CD4-positive, alpha-beta T cell (primary cell): ENCODE data around the gene ARRDC1. TPM values are rescaled to one million over a fixed set of nuclear protein-coding genes. Genes with fewer than 3 reads are reported as not detected.

Experiments
- ATAC-seq: fragments of 200-7000 bp; cut with Tn5 transposase; one replicate; pipeline ENCODE4 v1.10.0; 2022; ENCODE audit warnings: mild to moderate bottlenecking; ENCODE audit not compliant: poor library complexity
- CTCF ChIA-PET: fragments of 350-600 bp; sonication (Branson Sonifier 250); formaldehyde crosslinking; loops from one replicate; lab custom pipeline; 2021; ENCODE audit warnings: antibody characterized with exemption, inconsistent platforms; lab: Charles Lee
- POLR2A ChIA-PET: fragments of 350-600 bp; sonication (Branson Sonifier 250); formaldehyde crosslinking; loops from one replicate; lab custom pipeline; 2021; ENCODE audit warnings: antibody characterized with exemption, inconsistent platforms; lab: Charles Lee
- DNase-seq, 14 experiments: peaks; one replicate each; pipeline ENCODE4 v3.0.0-alpha.2; 2013 to 2020; ENCODE audit warnings: mixed read lengths in 2 of 14
- H3K27ac ChIP-seq, 2 donors: one replicate each; pipeline versions ENCODE4 v1.5.1 to v1.7.0; 2013; ENCODE audit warnings: low read length in 2 of 2, low read depth in 1 of 2, mild to moderate bottlenecking in 1 of 2
- H3K27me3 ChIP-seq, 2 experiments: 1 replicate in 1 of 2; 2 replicates in 1 of 2; pipeline versions ENCODE4 v1.6.1 to v1.7.0; 2013; ENCODE audit warnings: low read length in 2 of 2, control low read depth in 1 of 2, mild to moderate bottlenecking in 1 of 2, moderate library complexity in 1 of 2; ENCODE audit not compliant: insufficient read depth in 2 of 2, control insufficient read depth in 1 of 2
- H3K36me3 ChIP-seq: one replicate; pipeline ENCODE4 v1.6.1; 2013; ENCODE audit warnings: low read length, control low read depth; ENCODE audit not compliant: insufficient read depth
- H3K4me1 ChIP-seq: one replicate; pipeline ENCODE4 v1.6.1; 2013; ENCODE audit warnings: low read length, control low read depth; ENCODE audit not compliant: insufficient read depth
- H3K4me3 ChIP-seq: one replicate; pipeline ENCODE4 v1.5.1; 2013; ENCODE audit warnings: mild to moderate bottlenecking, low read length, moderate library complexity
- H3K9me3 ChIP-seq, 2 experiments: 1 replicate in 1 of 2; 2 replicates in 1 of 2; pipeline versions ENCODE4 v1.6.1 to v1.7.0; 2013; ENCODE audit warnings: low read length in 2 of 2, mild to moderate bottlenecking in 2 of 2, control low read depth in 1 of 2, moderate library complexity in 1 of 2; ENCODE audit not compliant: control insufficient read depth in 1 of 2, insufficient read depth in 1 of 2
- H3K27ac Mint-ChIP-seq: one replicate; pipeline ENCODE4 v1.8.0; 2020; ENCODE audit warnings: mixed read lengths
- H3K27me3 Mint-ChIP-seq: one replicate; pipeline ENCODE4 v1.8.0; 2021; ENCODE audit warnings: mixed read lengths
- H3K36me3 Mint-ChIP-seq: one replicate; pipeline ENCODE4 v1.8.0; 2021; ENCODE audit warnings: low read depth, mixed read lengths
- H3K4me1 Mint-ChIP-seq: one replicate; pipeline ENCODE4 v1.8.0; 2021; ENCODE audit warnings: low read depth, mixed read lengths
- H3K4me3 Mint-ChIP-seq: one replicate; pipeline ENCODE4 v1.8.0; 2020; ENCODE audit warnings: mild to moderate bottlenecking, mixed read lengths
- H3K9me3 Mint-ChIP-seq: one replicate; pipeline ENCODE4 v1.8.0; 2020; ENCODE audit warnings: mixed read lengths
- intact Hi-C, 2 experiments: fragments of 100-400 bp; cut with DNase I in 1 of 2; cut with micrococcal nuclease in 1 of 2; formaldehyde crosslinking; loops; one replicate each; pipeline versions ENCODE4 v1.15.1 to v1.9.0; 2023 to 2025; cut with DNase I, micrococcal nuclease
- total RNA-seq, 174 experiments: library from RNA in 2 of 174; stranded (reverse) in 2 of 174; gene quantifications; one replicate each; pipeline ENCODE4 v1.2.3 and lab custom pipeline; 2021 to 2026
- TF ChIP-seq, protein P1 (sequence below): fragments of 200-600 bp; IDR thresholded peaks from one replicate; pipeline ENCODE4 v1.8.0; 2022; ENCODE audit warnings: antibody characterized with exemption, mild to moderate bottlenecking

The ARRDC1 gene
- total RNA-seq, 2 experiments from 2014 or later = 45.5 to 50.7 TPM

DNA sequence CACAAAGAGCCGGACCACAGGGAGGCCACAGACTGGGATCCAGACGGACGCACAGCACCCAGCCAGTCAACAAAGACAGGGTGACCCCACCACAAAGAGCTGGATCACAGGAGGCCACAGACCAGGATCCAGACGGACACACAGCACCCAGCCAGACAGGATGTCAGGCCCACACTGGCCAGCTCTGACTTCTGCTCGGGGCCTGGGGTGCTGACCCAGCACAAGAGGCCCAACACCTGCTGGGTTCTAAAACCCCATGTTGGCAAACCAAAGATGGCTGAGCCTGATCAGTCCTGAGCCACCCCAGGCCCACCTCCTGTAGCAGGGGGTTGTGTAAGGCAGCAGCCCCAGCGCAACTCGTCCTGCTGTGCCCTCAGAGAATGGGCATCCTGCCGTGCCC lies 21.5 kb upstream of the ARRDC1 start:
- ChIA-PET POLR2A (no interaction called here), CTCF (no interaction called here)
- H3K36me3 Mint-ChIP-seq = peaks cover 39% of the 10 kb centered on the region

DNA sequence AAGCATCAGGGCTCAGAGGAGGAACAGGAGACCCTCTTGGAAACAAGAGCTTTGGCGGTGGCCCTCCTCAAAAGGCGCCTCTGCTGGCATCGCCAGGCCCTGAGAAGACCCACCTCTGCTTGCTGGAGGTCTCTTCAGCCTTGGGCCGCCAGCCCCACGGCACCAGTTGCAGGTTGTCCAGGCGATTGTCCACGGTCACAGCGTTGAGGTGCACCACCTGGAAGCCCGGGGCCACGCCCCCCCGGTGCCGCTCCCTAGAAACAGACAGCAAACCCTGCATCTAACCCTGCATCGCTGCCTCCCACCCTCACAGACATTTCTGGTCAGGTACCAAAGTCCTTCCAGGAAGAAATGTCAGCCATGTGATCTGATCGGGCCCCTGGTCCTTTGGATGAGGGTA lies 18.6 kb upstream of the ARRDC1 start:
- Mint-ChIP-seq H3K4me1 (peaks cover 17% of the 10 kb centered on the region), H3K27ac (no peak overlapping the region), H3K27me3 (no peaks in the 10 kb centered on the region), H3K36me3 (peaks cover 38% of the 10 kb centered on the region), H3K4me3 (no peak overlapping the region), H3K9me3 (no peaks in the 10 kb centered on the region)
- Histone ChIP-seq H3K4me3 (no peak overlapping the region), H3K27me3 (no peaks in the 10 kb centered on the region), H3K27ac (no peak overlapping the region), H3K4me1 (peaks cover 21% of the 10 kb centered on the region), H3K9me3 (no peaks in the 10 kb centered on the region), H3K36me3 (peaks cover 30% of the 10 kb centered on the region)
- POLR2A ChIA-PET = interaction anchor here (1.2 kb wide), 1 partner anchor 35 kb away, joined by 3 read pairs; the partner anchor contains the start of gene MRPL41
- ATAC-seq (no peak), DNase-seq (no peak)
- intact Hi-C loops = no loop called here
- CTCF ChIA-PET = no interaction called here
- TF ChIP-seq, protein P1, sequence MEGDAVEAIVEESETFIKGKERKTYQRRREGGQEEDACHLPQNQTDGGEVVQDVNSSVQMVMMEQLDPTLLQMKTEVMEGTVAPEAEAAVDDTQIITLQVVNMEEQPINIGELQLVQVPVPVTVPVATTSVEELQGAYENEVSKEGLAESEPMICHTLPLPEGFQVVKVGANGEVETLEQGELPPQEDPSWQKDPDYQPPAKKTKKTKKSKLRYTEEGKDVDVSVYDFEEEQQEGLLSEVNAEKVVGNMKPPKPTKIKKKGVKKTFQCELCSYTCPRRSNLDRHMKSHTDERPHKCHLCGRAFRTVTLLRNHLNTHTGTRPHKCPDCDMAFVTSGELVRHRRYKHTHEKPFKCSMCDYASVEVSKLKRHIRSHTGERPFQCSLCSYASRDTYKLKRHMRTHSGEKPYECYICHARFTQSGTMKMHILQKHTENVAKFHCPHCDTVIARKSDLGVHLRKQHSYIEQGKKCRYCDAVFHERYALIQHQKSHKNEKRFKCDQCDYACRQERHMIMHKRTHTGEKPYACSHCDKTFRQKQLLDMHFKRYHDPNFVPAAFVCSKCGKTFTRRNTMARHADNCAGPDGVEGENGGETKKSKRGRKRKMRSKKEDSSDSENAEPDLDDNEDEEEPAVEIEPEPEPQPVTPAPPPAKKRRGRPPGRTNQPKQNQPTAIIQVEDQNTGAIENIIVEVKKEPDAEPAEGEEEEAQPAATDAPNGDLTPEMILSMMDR = no peak

More for the DNA sequence above, 21.5 kb upstream of the ARRDC1 start:
- Mint-ChIP-seq H3K4me1 (peaks cover 8% of the 10 kb centered on the region), H3K4me3 (no peak overlapping the region), H3K27ac (no peak overlapping the region), H3K27me3 (no peaks in the 10 kb centered on the region), H3K9me3 (no peaks in the 10 kb centered on the region)
- no peak overlapping the region for H3K4me3 ChIP-seq
- H3K4me1 ChIP-seq = peaks cover 12% of the 10 kb centered on the region
- H3K36me3 ChIP-seq = peaks cover 36% of the 10 kb centered on the region
- H3K27ac ChIP-seq = no peak overlapping the region
- TF ChIP-seq, protein P1 = no peak
- intact Hi-C loops = no loop called here
- no peaks in the 10 kb centered on the region for H3K9me3 ChIP-seq
- H3K27me3 ChIP-seq = no peaks in the 10 kb centered on the region
- no peak for ATAC-seq
- DNase-seq = no peak

DNA sequence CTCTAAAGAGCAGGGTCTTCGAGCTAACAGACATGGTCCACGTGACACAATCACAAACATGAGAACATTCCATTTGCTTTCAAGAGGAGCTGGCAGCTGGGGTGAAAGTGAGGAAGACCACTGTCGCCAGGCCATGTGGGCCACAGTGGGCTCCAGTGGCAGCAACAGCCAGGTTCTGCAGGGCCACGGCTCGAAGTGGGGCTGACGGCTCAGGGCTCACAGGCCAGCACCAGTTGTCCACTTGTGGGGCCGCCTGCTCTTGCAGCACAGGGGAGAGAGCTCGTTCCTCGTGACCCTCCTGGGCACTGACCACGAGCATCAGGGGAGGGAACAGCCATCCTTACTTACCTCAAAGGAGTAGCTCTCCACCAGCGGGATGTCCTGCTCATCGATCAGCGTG lies 17.2 kb upstream of the ARRDC1 start:
- H3K36me3 Mint-ChIP-seq = peaks cover 25% of the 10 kb centered on the region
- H3K27me3 Mint-ChIP-seq = no peaks in the 10 kb centered on the region
- Histone ChIP-seq H3K4me3 (no peak overlapping the region), H3K27ac (no peak overlapping the region), H3K36me3 (peaks cover 27% of the 10 kb centered on the region), H3K9me3 (no peaks in the 10 kb centered on the region), H3K4me1 (peaks cover 21% of the 10 kb centered on the region), H3K27me3 (no peaks in the 10 kb centered on the region)
- intact Hi-C loops = no loop called here
- H3K4me1 Mint-ChIP-seq = peaks cover 17% of the 10 kb centered on the region
- CTCF ChIA-PET = no interaction called here
- no peak for DNase-seq
- POLR2A ChIA-PET = interaction anchor here (0.9 to 1.9 kb wide), 2 partner anchors 9 to 17 kb away, joined by 3 to 8 read pairs; partner anchors contain the start of gene DPH7
- no peak for ATAC-seq
- no peaks in the 10 kb centered on the region for H3K9me3 Mint-ChIP-seq
- H3K4me3 Mint-ChIP-seq = peak overlapping the region; percentile 78
- H3K27ac Mint-ChIP-seq = no peak overlapping the region
- TF ChIP-seq, protein P1 = no peak
